H1 (cell line): Measurements from ENCODE around the gene SEMG2. TPM values are rescaled to one million over a fixed set of nuclear protein-coding genes. Genes with fewer than 3 reads are reported as not detected.

ENCODE experiments used
- CREB1 ChIP-seq: IDR thresholded peaks from 2 replicates; pipeline ENCODE4 v1.6.1; 2012; ENCODE audit warnings: inconsistent platforms
- KDM5A ChIP-seq: fragments of 200-600 bp; IDR thresholded peaks from 2 replicates; pipeline ENCODE4 v1.7.1; 2012; ENCODE audit warnings: mild to moderate bottlenecking, low read length, inconsistent platforms, mixed read lengths
- SIN3A ChIP-seq, 2 experiments: IDR thresholded peaks in 1 of 2; conservative IDR thresholded peaks in 1 of 2; 2 replicates each; pipeline ENCODE4 v1.6.1; 2011 to 2012; ENCODE audit warnings: low read length in 2 of 2, improper control_type of control experiment in 1 of 2, low read depth in 1 of 2, mild to moderate bottlenecking in 1 of 2
- SP2 ChIP-seq: IDR thresholded peaks from 2 replicates; pipeline ENCODE4 v1.6.1; 2012; ENCODE audit warnings: mild to moderate bottlenecking, low read length, inconsistent platforms
- TAF1 ChIP-seq: IDR thresholded peaks from 2 replicates; pipeline ENCODE4 v1.6.1; 2011; ENCODE audit warnings: mild to moderate bottlenecking, low read depth, low read length
- polyA plus RNA-seq, 7 experiments: library from polyadenylated mRNA; depleted of rRNA in 3 of 7; stranded (reverse) in 5 of 7; unstranded in 2 of 7; fragments of >200 nt in 5 of 7; fragments of 200-250 nt in 2 of 7; gene quantifications; 1 replicate in 5 of 7; 2 replicates in 1 of 7; 4 replicates in 1 of 7; pipeline versions ENCODE4 v1.2.1 to v1.2.3, GENCODE V29; 2011 to 2013; ENCODE audit warnings: missing spikeins in 2 of 7, mixed read lengths in 2 of 7
- total RNA-seq: library from RNA; stranded (reverse); fragmentation: NEBNext Ultra II Directional; extraction: Animal tissue kit (Norgen Biotek cat#: 25700); gene quantifications from 2 replicates; pipeline ENCODE4 v1.2.1, GENCODE V29; 2021
- TF ChIP-seq, protein P1 (sequence below), 3 experiments: IDR thresholded peaks; 1 replicate in 2 of 3; 2 replicates in 1 of 3; pipeline versions ENCODE4 v1.5.1 to v1.6.1; 2011; ENCODE audit warnings: low read length in 3 of 3, mild to moderate bottlenecking in 3 of 3, inconsistent platforms in 2 of 3, low read depth in 1 of 3, moderate library complexity in 1 of 3; ENCODE audit not compliant: insufficient read depth in 1 of 3; ENCODE audit errors: control extremely low read depth in 1 of 3

Gene SEMG2
- total and polyA plus RNA-seq, 2 of the 8 experiments (the other 6 are each of a cell fraction or from before 2014, with no cell fraction given), result not detected

DNA sequence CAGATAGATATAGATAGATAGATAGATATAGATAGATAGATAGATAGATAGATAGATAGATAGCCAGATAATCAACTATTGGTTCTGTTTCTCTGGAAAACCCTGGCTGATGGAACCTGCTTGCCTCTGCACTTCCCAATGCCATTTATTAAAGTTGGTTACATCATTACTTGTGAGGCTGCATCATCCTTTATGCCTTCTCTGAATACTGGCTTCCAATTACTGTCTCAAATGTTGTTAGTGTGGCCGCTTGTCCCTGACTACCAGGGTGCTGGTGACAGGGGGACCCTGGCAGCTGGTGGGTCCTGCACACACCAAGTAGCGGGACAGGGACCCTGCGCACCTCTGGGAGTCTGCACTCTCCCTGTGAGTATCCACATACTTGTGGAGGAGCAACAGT, 37.1 kb downstream of the SEMG2 start (continued):
- TF ChIP-seq SP2 (no peak), SIN3A (conservative IDR thresholded peaks at IDR 0.05 in 1 of 2, IDR thresholded peaks at IDR 0.05 in 1 of 2; ENCODE audit: low read depth in 1 of 2, low read length in 2 of 2) (no peak), CREB1 (no peak), TAF1 (no peak), KDM5A (no peak)
- TF ChIP-seq, protein P1, sequence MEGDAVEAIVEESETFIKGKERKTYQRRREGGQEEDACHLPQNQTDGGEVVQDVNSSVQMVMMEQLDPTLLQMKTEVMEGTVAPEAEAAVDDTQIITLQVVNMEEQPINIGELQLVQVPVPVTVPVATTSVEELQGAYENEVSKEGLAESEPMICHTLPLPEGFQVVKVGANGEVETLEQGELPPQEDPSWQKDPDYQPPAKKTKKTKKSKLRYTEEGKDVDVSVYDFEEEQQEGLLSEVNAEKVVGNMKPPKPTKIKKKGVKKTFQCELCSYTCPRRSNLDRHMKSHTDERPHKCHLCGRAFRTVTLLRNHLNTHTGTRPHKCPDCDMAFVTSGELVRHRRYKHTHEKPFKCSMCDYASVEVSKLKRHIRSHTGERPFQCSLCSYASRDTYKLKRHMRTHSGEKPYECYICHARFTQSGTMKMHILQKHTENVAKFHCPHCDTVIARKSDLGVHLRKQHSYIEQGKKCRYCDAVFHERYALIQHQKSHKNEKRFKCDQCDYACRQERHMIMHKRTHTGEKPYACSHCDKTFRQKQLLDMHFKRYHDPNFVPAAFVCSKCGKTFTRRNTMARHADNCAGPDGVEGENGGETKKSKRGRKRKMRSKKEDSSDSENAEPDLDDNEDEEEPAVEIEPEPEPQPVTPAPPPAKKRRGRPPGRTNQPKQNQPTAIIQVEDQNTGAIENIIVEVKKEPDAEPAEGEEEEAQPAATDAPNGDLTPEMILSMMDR (IDR thresholded peaks at IDR 0.05; ENCODE audit: control extremely low read depth in 1 of 3, insufficient read depth in 1 of 3, low read depth in 1 of 3, low read length in 3 of 3), result no peak
- TF ChIP-seq, all 59 proteins: peak for 0
